Epithelial cell of esophagus (primary cell): ENCODE measurements around the gene CYP1A2.

Experiments used
- DNase-seq: peaks from one replicate; pipeline ENCODE4 v3.0.0; 2010; ENCODE audit warnings: low read depth
- H3K4me3 ChIP-seq: 2 replicates; pipeline ENCODE4 v1.5.1; 2011; ENCODE audit warnings: mild to moderate bottlenecking, low read length, control low read depth
- TF ChIP-seq, protein P1 (sequence below): IDR thresholded peaks from 2 replicates; pipeline ENCODE4 v1.5.1; 2011; ENCODE audit warnings: low read depth, mild to moderate bottlenecking, low read length, control low read depth, inconsistent platforms; ENCODE audit not compliant: insufficient read depth; ENCODE audit errors: missing control alignments

The CYP1A2 gene, protein sequence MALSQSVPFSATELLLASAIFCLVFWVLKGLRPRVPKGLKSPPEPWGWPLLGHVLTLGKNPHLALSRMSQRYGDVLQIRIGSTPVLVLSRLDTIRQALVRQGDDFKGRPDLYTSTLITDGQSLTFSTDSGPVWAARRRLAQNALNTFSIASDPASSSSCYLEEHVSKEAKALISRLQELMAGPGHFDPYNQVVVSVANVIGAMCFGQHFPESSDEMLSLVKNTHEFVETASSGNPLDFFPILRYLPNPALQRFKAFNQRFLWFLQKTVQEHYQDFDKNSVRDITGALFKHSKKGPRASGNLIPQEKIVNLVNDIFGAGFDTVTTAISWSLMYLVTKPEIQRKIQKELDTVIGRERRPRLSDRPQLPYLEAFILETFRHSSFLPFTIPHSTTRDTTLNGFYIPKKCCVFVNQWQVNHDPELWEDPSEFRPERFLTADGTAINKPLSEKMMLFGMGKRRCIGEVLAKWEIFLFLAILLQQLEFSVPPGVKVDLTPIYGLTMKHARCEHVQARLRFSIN

DNA sequence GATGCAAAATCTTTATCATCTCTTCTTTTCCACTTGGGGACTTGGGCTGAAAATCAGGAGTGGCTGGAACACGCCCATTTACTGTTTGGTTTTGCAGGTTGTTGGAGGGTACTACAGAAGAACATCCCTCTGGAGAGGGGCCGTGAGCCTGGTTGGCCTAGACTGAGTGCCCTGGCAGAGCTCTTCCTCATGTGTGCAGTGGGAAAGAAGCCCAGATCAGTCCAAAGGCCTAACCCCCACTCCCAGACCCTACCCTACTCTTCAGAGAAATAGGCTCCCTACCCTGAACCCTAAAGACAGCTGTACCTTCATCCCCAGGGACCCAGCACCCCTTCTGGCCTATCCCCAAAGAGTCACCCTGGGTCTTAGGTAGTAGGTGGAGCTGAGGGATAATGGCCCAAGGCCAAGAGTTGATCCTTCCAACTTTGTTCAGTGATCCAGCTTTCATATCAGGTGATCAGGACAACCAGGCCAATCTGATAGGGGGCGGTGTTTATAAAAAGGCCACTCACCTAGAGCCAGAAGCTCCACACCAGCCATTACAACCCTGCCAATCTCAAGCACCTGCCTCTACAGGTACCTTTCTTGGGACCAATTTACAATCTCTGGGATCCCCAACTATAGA is at the start of gene CYP1A2:
CYP1A2 (plus strand) TSS at position 524 of the 625 bp plus-strand sequence. CDS start 894 bp downstream, outside the sequence.
- DNase-seq: no peak
- no peak within 1 kb of the TSS for H3K4me3 ChIP-seq
- TF ChIP-seq, protein P1, sequence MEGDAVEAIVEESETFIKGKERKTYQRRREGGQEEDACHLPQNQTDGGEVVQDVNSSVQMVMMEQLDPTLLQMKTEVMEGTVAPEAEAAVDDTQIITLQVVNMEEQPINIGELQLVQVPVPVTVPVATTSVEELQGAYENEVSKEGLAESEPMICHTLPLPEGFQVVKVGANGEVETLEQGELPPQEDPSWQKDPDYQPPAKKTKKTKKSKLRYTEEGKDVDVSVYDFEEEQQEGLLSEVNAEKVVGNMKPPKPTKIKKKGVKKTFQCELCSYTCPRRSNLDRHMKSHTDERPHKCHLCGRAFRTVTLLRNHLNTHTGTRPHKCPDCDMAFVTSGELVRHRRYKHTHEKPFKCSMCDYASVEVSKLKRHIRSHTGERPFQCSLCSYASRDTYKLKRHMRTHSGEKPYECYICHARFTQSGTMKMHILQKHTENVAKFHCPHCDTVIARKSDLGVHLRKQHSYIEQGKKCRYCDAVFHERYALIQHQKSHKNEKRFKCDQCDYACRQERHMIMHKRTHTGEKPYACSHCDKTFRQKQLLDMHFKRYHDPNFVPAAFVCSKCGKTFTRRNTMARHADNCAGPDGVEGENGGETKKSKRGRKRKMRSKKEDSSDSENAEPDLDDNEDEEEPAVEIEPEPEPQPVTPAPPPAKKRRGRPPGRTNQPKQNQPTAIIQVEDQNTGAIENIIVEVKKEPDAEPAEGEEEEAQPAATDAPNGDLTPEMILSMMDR: no peak

- TF ChIP-seq, protein P1: no peak
- H3K4me3 ChIP-seq: no peak overlapping the region
- DNase-seq: peak; percentile 64
These were observed 39.6 kb upstream of the CYP1A2 start for GRCh38 chr15:74709011-74709410.

DNA sequence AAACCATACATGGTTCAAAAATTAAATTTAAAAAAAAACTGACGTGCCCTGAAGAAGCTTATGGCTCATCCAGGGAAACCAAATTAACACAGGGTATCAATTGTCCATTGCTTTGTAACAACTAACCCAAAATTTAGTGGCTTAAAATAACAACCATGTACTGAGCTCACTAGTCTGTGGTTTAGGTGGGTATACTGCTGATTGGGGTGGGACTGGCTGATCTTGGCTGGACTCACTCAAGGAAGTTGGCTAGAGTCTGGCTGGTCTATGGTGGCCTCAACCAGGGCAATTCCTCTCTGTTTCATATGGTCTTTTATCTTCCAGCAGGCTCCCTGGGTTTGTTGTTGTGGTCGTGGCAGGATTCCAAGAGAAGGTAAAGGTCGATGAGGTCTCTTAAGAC is 38.8 kb upstream of the CYP1A2 start:
- no peak for DNase-seq
- TF ChIP-seq, protein P1: no peak
- H3K4me3 ChIP-seq: no peak overlapping the region

- TF ChIP-seq, protein P1: no peak
- no peak overlapping the region for H3K4me3 ChIP-seq
- no peak for DNase-seq
These were observed 38.1 kb upstream of the CYP1A2 start for GRCh38 chr15:74710319-74711094.

GRCh38 chr15:74712311-74712710 is 36.3 kb upstream of the CYP1A2 start:
- no peak for DNase-seq
- TF ChIP-seq, protein P1: no peak

DNA sequence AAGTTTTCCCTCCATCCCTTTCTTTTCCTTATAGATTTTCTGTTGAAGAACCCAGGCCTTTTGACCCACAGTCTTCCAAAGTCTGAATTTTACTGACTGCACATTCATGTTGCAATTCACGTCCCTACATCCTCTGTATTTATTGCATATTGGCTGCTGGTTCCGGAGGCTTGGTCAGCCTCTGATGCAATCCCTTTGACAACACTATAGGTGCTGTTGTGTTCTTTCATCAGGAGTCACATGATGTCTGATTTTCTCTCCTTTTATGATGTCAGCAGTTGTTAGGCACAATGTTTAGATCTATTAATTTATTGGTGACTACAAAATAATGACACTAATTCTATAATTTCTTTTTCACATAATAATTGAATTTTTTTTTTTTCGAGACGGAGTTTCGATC is 32.0 kb upstream of the CYP1A2 start:
- DNase-seq: no peak
- TF ChIP-seq, protein P1: no peak
- no peak overlapping the region for H3K4me3 ChIP-seq

More at GRCh38 chr15:74712311-74712710, 36.3 kb upstream of the CYP1A2 start:
- no peak overlapping the region for H3K4me3 ChIP-seq
